ENCODE measurements around the gene SEMA5A.

GRCh38 chr5:9337928-9338595, 207.8 kb downstream of the SEMA5A start:
- TF ChIP-seq ELF4 (CRISPR knock-in tag; IDR thresholded peaks at IDR 0.05; ENCODE audit: low read depth) (no peak), JUN (CRISPR knock-in tag; IDR thresholded peaks at IDR 0.05) (no peak), FOXK1 (CRISPR knock-in tag; IDR thresholded peaks at IDR 0.05) (no peak), CTCF (IDR thresholded peaks at IDR 0.05) (no peak), ESRRA (CRISPR knock-in tag; IDR thresholded peaks at IDR 0.05; ENCODE audit: borderline replicate concordance) (no peak), CDX4 (CRISPR knock-in tag; IDR thresholded peaks at IDR 0.05; ENCODE audit: borderline replicate concordance) (no peak), USF1 (CRISPR knock-in tag; IDR thresholded peaks at IDR 0.05) (no peak), SOX15 (CRISPR knock-in tag; IDR thresholded peaks at IDR 0.05) (no peak), ETV6 (CRISPR knock-in tag; IDR thresholded peaks at IDR 0.05) (no peak), ZSCAN18 (CRISPR knock-in tag; IDR thresholded peaks at IDR 0.05) (no peak)

Data from WTC11 (cell line).